ENCODE measurements around the gene FNTB. TPM values are rescaled to one million over a fixed set of nuclear protein-coding genes. Genes with fewer than 3 reads are reported as not detected.

FNTB gene, protein sequence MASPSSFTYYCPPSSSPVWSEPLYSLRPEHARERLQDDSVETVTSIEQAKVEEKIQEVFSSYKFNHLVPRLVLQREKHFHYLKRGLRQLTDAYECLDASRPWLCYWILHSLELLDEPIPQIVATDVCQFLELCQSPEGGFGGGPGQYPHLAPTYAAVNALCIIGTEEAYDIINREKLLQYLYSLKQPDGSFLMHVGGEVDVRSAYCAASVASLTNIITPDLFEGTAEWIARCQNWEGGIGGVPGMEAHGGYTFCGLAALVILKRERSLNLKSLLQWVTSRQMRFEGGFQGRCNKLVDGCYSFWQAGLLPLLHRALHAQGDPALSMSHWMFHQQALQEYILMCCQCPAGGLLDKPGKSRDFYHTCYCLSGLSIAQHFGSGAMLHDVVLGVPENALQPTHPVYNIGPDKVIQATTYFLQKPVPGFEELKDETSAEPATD
- 11.7 TPM for total RNA-seq
- polyA plus RNA-seq (ENCODE audit: insufficient read depth in 1 of 8, insufficient read length in 8 of 8, low replicate concordance in 1 of 8) = 10 to 100 TPM; 17.8 to 22.9 (median 20.4) TPM
- long read RNA-seq, donor 1, partial matches to known transcripts = 0 of 3 reads
- long read RNA-seq, donor 1, other reads (novel, unspliced or antisense) = 0 of 3 reads
- long read RNA-seq, donor 2, partial matches to known transcripts = 0 of 2 reads
- long read RNA-seq, donor 2, other reads (novel, unspliced or antisense) = 0 of 2 reads
- long read RNA-seq, donor 3, transcript FNTB-201 (12 exons, 2,834 nt) = major isoform, 9 of 22 reads
- long read RNA-seq, donor 3, partial matches to known transcripts = 0 of 22 reads
- long read RNA-seq, donor 3, other reads (novel, unspliced or antisense) = 13 of 22 reads
- long read RNA-seq, donor 4, partial matches to known transcripts = 0 of 5 reads
- long read RNA-seq, donor 4, other reads (novel, unspliced or antisense) = 0 of 5 reads
- long read RNA-seq, donor 5, transcript FNTB-201 (12 exons, 2,834 nt) = major isoform, 11 of 22 reads
- long read RNA-seq, donor 5, partial matches to known transcripts = 10 of 22 reads
- long read RNA-seq, donor 5, other reads (novel, unspliced or antisense) = 0 of 22 reads
- long read RNA-seq, donor 6, transcript FNTB-201 (12 exons, 2,834 nt) = major isoform, 5 of 7 reads
- long read RNA-seq, donor 6, partial matches to known transcripts = 0 of 7 reads
- long read RNA-seq, donor 6, other reads (novel, unspliced or antisense) = 0 of 7 reads
- long read RNA-seq, donor 7, partial matches to known transcripts = 0 of 3 reads
- long read RNA-seq, donor 7, other reads (novel, unspliced or antisense) = 0 of 3 reads
- long read RNA-seq, donor 8, partial matches to known transcripts = 0 of 3 reads
- long read RNA-seq, donor 8, other reads (novel, unspliced or antisense) = 0 of 3 reads
- long read RNA-seq, donor 9, partial matches to known transcripts = 0 of 5 reads
- long read RNA-seq, donor 9, other reads (novel, unspliced or antisense) = 0 of 5 reads
- long read RNA-seq, donor 10, partial matches to known transcripts = 5 of 10 reads
- long read RNA-seq, donor 10, other reads (novel, unspliced or antisense) = 0 of 10 reads
- long read RNA-seq, donor 11, partial matches to known transcripts = 0 of 3 reads
- long read RNA-seq, donor 11, other reads (novel, unspliced or antisense) = 0 of 3 reads

DNA sequence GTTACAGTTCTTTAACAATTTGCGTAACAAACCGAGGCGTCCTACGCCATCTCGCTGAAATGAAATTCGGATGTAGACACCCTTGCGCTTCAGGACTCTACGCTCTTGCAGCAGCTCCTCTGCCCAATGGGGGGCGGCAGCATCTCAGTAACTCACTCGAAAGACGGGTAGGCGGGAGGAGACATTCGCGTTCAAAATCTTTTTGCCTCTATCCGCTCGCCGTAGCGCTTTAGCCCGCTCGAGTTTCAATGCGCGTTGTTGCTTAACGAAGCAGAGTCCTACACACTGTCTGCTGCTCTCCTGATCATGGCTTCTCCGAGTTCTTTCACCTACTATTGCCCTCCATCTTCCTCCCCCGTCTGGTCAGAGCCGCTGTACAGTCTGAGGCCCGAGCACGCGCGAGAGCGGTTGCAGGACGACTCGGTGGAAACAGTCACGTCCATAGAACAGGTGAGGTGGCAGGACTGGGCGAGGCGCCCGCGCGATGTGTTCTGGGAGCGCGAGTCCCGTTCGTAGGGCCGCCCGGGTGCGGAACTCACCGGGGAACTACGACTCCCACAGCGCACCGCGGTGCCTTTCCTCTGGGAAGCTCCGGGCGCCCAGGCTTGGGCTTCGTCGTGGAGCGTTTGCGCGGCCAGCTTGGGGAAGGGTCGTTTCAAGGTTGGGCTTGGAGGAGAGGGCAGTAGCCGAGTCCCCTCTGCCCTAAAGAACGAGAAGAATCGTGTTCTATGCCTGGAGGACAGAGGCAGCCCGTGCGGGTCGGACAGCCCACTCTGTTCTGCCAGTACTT lies at the start of gene FNTB:
TSS of gene FNTB (plus strand) at position 248 of the 790 bp plus-strand sequence. CDS start at position 307, 59 bp downstream.
- under 1% methylated on average over 59 of the region's 65 CpGs for WGBS (ENCODE audit: insufficient coverage)
- H3K4me3 ChIP-seq (ENCODE audit: low read length) = peak within 1 kb of the TSS; percentile 82

DNA sequence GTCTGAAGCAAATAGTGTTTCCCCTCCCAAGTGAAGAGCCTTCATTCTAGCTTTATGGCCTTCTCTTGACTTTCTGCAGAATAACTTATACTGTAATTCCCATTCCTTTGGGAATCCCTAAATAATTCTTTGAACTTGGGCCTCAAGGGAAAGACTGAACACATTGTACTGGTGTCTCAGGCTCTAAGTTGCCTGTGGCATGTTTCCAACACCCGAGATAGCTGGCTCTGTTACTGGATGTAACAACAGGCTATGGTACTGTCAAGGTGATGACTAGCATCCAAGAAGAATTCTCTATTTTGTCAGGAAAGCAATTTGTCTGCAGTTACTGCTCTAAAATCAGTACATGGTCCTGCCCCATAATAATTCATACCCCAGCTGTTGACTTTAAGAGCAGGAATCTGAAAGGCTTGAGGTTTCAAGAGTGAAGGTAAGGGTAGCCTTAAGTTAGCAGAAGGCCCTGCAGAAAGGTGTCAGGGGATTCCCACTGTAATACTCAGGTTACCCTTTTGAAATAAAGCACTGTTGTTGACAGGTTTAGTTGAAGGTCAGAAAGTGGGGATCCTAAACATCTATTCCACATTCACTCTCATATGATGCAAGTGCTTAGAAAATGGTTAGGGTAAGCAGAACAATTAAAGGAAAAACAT lies 49.4 kb upstream of the FNTB start:
- Histone ChIP-seq H3K36me3 (ENCODE audit: control insufficient read depth, insufficient read depth, low read length) (peaks cover 10% of the 10 kb centered on the region), H3K27ac (ENCODE audit: low read length) (no peak overlapping the region)
- no CpG with 5 or more reads among the region's 1 CpG for WGBS (ENCODE audit: insufficient coverage)

More for the DNA sequence above, at the start of gene FNTB:
- H3K27ac ChIP-seq (ENCODE audit: low read length) = peak within 1 kb of the TSS; percentile 91
- DNase-seq = peak; percentile 99
- H3K4me1 ChIP-seq (ENCODE audit: control insufficient read depth, insufficient read depth, low read length) = peaks cover 9% of the 10 kb centered on the region
- no peaks in the 10 kb centered on the region for H3K9me3 ChIP-seq (replicated peaks; ENCODE audit: control insufficient read depth, low read depth, low read length)
- H3K27me3 ChIP-seq (ENCODE audit: control insufficient read depth, insufficient read depth, low read length) = peaks cover 2% of the 10 kb centered on the region
- H3K36me3 ChIP-seq (ENCODE audit: control insufficient read depth, insufficient read depth, low read length) = no peaks in the 10 kb centered on the region

DNA sequence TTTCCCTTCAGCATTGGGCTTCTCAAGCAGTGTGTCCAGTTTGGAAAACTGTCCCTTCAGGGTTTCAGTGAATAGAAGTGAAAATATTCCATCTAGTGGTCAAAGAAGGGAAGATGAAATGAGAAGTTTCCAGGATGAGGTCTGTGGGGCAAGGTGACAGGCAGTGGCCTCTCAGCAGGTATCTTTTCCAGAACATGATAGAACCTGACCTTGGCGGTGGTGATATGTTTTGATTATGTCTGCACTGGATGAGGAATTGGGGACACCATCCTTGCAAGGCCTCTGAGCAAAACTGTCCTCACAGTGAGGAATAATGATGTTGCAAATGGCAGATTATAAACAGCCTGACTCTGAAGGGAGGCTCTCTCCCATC lies 48.9 kb upstream of the FNTB start:
- Histone ChIP-seq H3K4me1 (ENCODE audit: control insufficient read depth, insufficient read depth, low read length) (peaks cover 10% of the 10 kb centered on the region), H3K9me3 (replicated peaks; ENCODE audit: control insufficient read depth, low read depth, low read length) (no peaks in the 10 kb centered on the region), H3K36me3 (ENCODE audit: control insufficient read depth, insufficient read depth, low read length) (peaks cover 9% of the 10 kb centered on the region), H3K27ac (ENCODE audit: low read length) (no peak overlapping the region), H3K27me3 (ENCODE audit: control insufficient read depth, insufficient read depth, low read length) (no peaks in the 10 kb centered on the region), H3K4me3 (ENCODE audit: low read length) (no peak overlapping the region)
- DNase-seq = no peak
- 83% methylated on average over 1 of the region's 1 CpG for WGBS (ENCODE audit: insufficient coverage)

More for the DNA sequence above, 49.4 kb upstream of the FNTB start:
- no peaks in the 10 kb centered on the region for H3K27me3 ChIP-seq (ENCODE audit: control insufficient read depth, insufficient read depth, low read length)
- H3K4me1 ChIP-seq (ENCODE audit: control insufficient read depth, insufficient read depth, low read length) = peaks cover 10% of the 10 kb centered on the region
- H3K9me3 ChIP-seq (replicated peaks; ENCODE audit: control insufficient read depth, low read depth, low read length) = no peaks in the 10 kb centered on the region
- no peak for DNase-seq
- H3K4me3 ChIP-seq (ENCODE audit: low read length) = no peak overlapping the region

DNA sequence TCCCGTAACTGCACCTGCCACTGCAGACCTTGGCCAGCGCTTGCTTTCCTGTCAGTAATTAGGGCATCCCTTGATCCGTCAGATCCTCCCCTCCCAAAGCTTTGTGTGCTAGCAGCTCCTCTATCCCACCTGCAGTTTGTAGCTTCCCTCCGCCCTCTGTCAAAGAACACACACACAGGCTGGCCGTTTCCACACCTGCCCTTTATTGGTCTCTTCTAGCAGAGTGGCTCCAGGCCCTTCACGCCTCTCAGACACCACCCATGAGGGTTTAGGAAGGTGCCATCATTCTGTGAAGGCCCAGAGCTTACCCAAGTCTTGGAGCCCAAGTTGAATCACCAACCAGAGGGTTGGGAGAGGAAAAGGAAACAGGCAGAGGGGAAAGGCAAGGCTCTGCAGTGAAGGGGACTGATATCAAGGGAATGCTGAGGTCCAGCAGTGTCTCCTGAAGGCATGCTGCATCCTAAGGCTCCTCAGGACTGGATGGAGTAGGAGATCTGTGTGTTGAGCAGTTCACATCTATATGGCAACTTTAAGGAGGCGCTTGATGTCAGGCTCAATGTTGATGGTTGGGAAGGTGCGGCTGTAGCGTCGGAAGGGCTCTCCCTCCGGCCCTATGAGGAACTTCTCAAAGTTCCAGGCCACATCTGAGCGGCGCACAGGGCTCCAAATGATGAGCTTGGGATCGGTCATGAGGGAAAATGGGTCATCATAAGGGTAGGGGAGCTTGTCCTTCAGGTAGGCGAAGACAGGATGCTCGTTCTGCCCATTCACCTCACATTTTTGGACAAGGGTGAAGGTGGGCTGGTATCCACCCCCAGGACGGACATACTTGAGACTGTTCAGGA lies 47.5 kb upstream of the FNTB start:
- H3K4me3 ChIP-seq (ENCODE audit: low read length) = no peak overlapping the region
- H3K9me3 ChIP-seq (replicated peaks; ENCODE audit: control insufficient read depth, low read depth, low read length) = no peaks in the 10 kb centered on the region
- peaks cover 11% of the 10 kb centered on the region for H3K36me3 ChIP-seq (ENCODE audit: control insufficient read depth, insufficient read depth, low read length)
- no peaks in the 10 kb centered on the region for H3K27me3 ChIP-seq (ENCODE audit: control insufficient read depth, insufficient read depth, low read length)
- peaks cover 15% of the 10 kb centered on the region for H3K4me1 ChIP-seq (ENCODE audit: control insufficient read depth, insufficient read depth, low read length)
- DNase-seq = no peak
- WGBS (ENCODE audit: insufficient coverage) = 90% methylated on average over 10 of the region's 17 CpGs
- no peak overlapping the region for H3K27ac ChIP-seq (ENCODE audit: low read length)

DNA sequence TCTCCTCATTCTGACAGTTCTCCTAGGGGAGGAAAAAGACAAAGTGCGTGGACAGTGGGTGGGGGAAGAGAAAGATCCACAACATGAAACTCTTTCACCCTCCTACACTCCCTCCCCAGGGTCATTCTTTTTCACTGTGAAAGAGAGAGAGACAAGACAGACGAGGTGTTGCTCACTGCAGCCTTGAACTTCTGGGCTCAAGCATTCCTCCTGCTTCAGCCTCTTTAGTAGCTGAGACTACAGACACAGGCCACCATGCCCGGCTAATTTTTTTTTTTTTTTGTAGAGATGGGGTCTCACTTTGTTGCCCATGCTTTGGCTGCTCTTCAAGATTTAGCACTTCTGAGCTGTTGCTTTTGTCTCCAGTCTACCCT lies 46.9 kb upstream of the FNTB start:
- H3K27ac ChIP-seq (ENCODE audit: low read length) = no peak overlapping the region
- no peak overlapping the region for H3K4me3 ChIP-seq (ENCODE audit: low read length)
- DNase-seq = no peak
- no peaks in the 10 kb centered on the region for H3K9me3 ChIP-seq (replicated peaks; ENCODE audit: control insufficient read depth, low read depth, low read length)
- H3K4me1 ChIP-seq (ENCODE audit: control insufficient read depth, insufficient read depth, low read length) = peaks cover 17% of the 10 kb centered on the region
- peaks cover 12% of the 10 kb centered on the region for H3K36me3 ChIP-seq (ENCODE audit: control insufficient read depth, insufficient read depth, low read length)
- WGBS (ENCODE audit: insufficient coverage) = no CpG with 5 or more reads among the region's 3 CpGs
- no peaks in the 10 kb centered on the region for H3K27me3 ChIP-seq (ENCODE audit: control insufficient read depth, insufficient read depth, low read length)

DNA sequence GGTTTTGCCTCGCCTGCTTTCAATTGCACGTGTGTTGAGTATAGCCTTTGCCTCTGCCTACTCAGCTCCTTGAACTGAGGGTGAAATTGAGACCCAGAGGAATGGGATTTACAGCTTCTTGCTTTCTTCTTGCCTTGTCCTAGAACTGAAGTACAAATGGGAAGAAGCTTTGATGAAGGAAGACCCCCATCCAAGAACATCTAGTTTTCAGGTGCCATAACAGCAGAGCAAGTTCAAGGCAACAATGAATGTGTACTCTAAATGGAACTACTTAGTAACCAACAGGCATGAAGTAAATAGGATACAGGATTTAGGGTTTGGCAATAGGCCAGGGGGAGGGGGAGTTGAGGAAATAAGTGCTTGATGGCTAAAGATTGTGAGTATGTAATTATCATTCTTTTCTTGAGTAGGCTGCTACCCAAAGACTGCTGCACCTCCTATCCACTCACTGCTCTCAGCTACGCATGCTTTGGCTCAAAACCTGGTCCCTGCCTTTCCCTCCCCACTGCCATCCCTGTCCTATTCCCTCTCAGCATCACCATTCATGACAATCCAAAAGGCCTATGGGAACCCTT lies 46.3 kb upstream of the FNTB start:
- Histone ChIP-seq H3K27me3 (ENCODE audit: control insufficient read depth, insufficient read depth, low read length) (no peaks in the 10 kb centered on the region), H3K4me3 (ENCODE audit: low read length) (no peak overlapping the region), H3K27ac (ENCODE audit: low read length) (no peak overlapping the region), H3K4me1 (ENCODE audit: control insufficient read depth, insufficient read depth, low read length) (peaks cover 19% of the 10 kb centered on the region), H3K9me3 (replicated peaks; ENCODE audit: control insufficient read depth, low read depth, low read length) (no peaks in the 10 kb centered on the region), H3K36me3 (ENCODE audit: control insufficient read depth, insufficient read depth, low read length) (peaks cover 12% of the 10 kb centered on the region)
- 100% methylated on average over 1 of the region's 3 CpGs for WGBS (ENCODE audit: insufficient coverage)
- DNase-seq = no peak

DNA sequence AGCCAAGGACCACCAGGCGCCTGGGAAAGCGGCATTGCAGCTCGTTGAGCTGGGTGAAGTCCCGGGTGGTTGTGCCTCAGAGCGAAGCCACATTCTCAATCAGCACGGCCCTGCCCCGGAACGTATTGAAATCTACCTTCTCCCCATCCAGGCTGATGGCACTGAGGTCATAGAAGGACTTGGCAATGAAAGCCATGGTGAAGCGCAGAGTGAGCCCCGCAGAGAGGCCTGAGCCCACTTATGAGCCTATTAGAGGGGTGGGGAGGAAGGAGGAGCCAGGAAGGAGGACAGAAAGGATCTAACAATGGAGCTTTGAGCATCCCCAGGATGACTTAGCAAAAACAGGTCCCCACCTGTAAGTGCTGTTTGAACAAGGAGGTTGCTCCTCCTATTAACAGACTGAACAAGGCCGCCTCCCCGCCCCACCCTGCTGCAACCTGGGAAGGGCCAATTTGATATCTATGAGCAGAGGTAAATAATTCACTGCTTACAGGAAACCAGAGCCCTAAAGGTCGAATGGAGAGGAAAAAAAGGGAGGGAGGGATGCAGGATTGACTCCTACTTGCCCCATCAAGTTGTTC lies 44.1 kb upstream of the FNTB start, which contains the start of gene GPX2:
TSS of gene GPX2 (minus strand) at position 215 of the 581 bp plus-strand sequence. CDS start at position 196, 19 bp downstream.
- no peak for DNase-seq
- Histone ChIP-seq H3K27ac (ENCODE audit: low read length) (no peak within 1 kb of the TSS), H3K4me3 (ENCODE audit: low read length) (no peak within 1 kb of the TSS)

More for the DNA sequence above, 44.1 kb upstream of the FNTB start, which contains the start of gene GPX2:
- 54% methylated on average over 4 of the region's 13 CpGs for WGBS (ENCODE audit: insufficient coverage)
- H3K4me1 ChIP-seq (ENCODE audit: control insufficient read depth, insufficient read depth, low read length) = peaks cover 15% of the 10 kb centered on the region
- H3K9me3 ChIP-seq (replicated peaks; ENCODE audit: control insufficient read depth, low read depth, low read length) = no peaks in the 10 kb centered on the region
- H3K27me3 ChIP-seq (ENCODE audit: control insufficient read depth, insufficient read depth, low read length) = no peaks in the 10 kb centered on the region
- H3K36me3 ChIP-seq (ENCODE audit: control insufficient read depth, insufficient read depth, low read length) = peaks cover 19% of the 10 kb centered on the region

Measured in muscle of leg (tissue), 16 donors.